NCI-H446 treated with DMSO at 0.1 percent for 48 hours (cell line): ENCODE results near the gene GABRP.
"Not testable (repeated sequence)": the region's sequence is repeated elsewhere in the genome, so short reads cannot be mapped to it uniquely, and the experiment has no call there.

Experiments
- DNase-seq: peaks from one replicate; lab custom pipeline; 2025; lab: John Stamatoyannopoulos, UW

Gene GABRP

DNA sequence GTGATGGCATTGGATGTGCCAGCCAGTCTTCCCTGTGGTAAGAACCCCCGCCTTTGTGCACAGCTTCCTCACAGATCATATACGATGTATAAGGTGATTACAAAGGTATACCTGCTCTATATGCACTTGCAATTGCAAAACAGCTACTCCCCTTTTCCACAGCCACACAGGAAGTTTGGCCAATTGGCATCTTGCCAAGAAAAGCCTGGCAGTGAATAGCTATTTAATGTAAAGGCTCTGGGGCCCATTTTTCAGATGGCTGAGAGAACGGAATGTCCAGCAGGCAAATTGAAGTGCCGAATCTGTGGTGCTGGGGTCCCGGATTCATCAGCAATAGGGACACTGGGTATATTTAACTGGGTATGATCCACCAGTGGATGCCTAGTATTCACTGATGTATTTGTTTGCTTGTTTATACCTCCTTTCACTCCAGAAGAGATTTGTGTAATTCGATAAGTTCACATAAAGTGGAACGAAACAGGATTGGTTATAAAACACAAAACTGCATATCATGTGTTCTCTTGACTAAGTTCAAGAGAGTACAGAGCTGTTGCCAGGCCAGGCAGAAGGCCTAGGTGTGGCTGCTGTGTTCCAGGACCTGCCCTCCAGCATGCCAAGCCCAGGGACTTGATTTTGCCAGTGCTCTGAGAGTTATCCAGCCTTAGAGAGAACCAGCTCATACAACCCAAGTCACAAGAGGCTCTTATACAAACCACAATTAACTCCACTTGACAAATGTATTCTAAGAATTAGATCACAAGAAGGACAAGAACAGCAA is 27.7 kb upstream of the GABRP start:
- peak; percentile 5 for DNase-seq

DNA sequence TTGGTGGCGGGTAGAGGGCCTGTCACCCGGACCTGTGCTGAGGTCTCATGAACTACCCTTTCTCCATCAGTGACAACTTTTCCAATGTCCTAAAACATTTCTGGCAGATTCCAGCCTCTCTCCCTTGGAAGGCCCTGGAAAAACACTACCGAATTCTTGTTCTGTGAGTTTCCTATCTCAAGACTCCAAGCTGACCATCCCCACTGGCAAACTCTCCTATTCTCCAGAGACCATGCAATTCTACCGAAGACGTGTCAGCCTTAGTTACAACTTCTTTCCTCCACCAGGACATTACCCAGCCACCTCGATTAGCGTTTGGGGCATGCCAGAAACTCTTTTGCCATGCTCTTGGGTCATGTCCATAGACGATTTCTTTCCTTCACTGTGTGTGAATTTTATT is 26.8 kb upstream of the GABRP start:
- DNase-seq = no peak

DNA sequence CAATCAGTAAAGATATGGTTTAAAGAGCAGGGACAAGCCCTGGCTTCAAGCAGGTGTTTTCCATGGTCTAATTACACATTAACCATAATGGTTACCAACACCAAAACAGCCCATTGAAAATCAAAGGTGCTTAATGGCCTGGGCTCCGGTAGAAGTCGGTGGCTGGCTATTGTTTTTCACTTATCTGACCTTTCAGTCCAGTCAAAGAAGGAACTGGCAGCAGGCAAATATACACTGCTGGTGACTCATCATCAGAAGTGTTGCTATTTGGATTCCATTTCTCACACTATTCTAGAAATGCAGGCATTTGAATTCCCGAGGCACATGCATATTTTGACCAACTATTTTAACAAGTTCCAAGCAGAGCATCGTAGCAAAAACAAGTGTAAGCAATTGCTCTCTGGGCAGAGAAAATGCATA is 26.3 kb upstream of the GABRP start:
- no peak for DNase-seq

DNA sequence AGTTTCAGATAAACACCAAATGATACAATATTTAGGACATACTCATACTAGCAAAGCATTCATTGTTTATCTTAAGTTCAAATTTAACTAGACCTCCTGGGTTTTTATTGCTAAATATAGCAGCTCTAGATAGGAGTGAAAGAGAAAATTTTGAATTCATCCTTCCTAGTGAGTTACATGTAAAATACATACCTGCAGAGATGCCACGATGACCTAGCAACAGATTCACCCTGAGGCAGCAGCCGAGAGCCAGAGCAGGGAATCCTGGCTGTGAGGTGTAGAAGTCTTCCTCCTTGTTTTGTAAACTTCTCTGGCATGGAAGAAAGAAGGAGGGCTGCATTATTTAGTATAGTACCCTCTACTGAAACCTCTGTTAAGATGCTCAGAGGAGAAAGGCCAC is 25.9 kb upstream of the GABRP start:
- no peak for DNase-seq

DNA sequence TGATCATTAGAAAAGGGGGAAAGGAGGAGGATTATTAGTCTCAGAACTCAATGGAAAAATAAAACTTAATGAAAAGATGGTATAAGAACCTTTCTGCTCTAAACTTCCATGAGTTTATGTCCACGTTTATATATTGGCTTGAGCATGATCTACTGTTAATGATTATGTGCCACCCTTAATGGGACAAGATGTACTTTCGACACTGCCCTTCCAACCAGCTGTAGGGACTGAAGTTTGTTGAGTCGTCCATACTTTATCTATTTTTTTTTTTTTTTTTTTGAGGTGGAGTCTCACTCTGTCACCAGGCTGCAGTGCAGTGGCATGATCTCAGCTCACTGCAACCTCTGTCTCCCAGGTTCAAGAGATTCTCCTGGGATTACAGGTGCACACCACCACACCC is 25.0 kb upstream of the GABRP start:
- DNase-seq = no peak

DNA sequence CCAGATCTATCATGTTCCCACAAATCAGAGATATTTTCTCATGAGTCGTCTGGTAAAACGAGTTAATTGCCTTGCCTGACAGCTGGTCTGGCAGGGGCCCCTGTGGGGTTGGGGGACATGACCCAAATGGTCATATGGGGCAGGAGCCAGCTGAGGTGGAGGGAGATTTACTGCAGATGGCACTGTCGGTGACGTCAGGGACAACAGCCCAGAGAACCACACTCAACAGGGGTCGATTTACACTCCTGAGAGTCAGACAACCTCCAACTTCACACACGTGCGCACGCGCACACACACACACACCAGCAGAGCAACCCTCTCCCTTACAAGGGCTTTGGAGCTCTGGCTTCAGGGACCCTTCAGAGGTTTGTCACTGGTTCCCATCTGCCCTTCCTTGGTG is 23.4 kb upstream of the GABRP start:
- peak; percentile 41 for DNase-seq

DNA sequence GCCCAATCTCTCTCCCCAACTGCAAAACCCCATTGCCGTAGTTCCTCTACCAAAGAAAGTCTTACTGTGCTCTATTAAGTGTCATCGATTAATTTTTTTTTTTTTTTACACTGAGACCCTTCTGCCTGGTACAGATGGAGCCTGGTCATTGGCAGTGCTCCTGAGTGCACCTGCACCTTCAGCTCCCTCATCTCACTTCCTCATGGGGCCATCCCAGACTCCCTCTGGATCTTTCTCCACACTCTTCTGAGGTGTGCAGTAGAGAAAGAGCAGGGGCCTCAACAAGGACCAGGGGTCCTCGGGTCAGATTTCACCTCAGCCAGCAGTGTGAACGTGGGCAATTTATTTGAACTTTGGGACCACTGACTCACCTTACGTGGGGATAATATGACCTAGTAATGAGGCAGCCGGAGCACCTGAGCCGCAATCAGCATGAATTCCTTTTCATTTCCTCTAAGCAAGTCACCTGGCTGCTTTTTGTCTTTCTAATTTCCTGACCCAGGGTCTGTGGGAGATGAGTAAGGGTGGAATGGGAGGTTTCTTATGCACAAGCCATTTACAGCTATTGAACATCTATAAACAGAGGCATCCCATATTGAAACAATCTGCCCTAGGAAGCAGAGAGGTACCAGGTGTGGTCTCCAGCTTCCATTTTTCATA is 22.3 kb upstream of the GABRP start:
- no peak for DNase-seq

DNA sequence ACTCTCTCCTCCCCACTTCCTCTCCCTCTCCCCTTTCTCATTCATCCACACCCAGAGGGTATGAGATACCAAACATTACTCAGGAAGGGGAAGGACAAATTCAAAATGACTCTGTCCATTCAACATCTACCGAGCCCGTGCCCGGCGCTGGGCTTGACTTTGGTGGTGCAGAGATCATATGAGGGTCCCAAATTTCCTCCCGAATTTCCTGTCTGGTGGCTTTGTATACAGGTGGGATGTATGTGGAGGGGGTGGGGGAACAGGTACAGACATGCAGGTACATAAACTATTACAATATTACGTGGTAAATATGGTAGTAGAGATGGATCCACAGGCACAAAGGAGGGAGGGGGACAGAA is 21.8 kb upstream of the GABRP start:
- no peak for DNase-seq

DNA sequence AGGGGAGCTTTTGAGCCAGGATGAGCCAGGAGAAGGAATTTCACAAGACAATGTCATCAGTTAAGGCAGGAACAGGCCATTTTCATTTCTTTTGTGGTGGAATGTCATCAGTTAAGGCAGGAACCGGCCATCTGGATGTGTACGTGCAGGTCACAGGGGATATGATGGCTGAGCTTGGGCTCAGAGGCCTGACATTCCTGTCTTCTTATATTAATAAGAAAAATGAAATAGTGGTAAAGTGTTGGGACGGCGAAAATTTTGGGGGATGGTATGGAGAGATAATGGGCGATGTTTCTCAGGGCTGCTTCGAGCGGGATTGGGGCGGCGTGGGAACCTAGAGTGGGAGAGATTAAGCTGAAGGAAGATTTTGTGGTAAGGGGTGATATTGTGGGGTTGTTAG is 21.2 kb upstream of the GABRP start:
- not testable (repeated sequence) for DNase-seq

DNA sequence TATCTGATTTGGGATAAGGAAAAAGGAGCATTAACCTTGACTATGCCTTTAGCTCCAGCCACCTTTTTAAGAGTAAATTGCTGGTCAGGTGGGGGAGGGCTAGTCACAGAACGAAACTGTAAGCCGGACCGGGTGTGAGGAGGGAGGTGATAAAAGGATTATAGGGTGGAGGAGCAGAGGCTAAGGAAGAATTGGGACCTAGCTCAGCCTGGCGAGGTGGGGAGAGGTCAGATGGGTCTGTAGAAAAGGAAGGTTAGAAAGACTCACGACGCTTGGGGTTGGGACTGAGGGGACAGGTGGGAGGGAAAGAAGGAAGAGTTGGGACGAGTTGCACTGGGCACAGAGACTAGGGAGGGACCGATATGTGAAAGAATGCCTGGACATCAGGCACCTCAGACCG is 17.7 kb upstream of the GABRP start:
- not testable (repeated sequence) for DNase-seq

DNA sequence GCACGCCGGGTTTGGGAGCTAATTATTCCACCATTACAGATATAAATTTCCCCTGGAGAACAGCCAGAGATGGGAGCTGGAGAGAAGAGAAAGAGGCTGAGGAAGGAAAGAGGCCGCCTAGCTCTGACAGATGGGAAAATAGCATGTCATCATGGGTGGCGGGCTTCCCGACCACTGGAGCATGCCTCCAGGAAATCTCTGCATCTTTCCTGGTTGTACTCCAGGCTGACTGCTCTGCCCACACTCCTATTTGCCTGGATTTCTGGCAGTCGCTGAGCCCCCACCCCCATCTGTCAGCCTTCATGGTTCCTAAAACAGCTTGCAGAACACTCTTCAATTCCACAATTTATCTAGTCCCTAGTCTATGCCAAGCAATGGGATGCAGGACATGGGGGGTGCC is 14.3 kb upstream of the GABRP start:
- peak; percentile 98 for DNase-seq

DNA sequence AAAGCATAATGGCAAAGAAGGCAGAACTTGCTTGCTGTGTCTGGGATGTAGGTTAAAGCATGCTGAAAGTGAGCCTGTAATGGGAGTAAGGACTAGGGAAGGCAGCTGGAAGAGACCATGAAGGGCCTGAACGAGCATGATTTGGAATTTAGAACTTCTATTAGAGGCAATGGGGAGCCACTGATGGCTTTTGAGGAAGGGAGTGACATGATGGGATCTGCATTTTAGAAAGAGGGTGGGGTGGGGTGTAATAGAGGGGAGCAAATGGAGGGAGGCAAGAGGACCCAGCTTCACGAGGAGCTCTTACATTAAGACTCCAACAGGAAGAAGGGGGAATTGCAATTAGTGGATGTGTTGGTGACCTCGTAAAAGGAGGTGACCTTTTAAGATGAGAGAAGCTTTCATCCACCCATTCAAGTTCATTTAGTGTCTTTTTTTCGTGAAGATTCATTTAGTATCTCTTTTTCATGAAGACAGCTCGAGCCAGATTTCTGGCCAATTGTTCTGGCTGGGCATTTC is 13.6 kb upstream of the GABRP start:
- DNase-seq = no peak

DNA sequence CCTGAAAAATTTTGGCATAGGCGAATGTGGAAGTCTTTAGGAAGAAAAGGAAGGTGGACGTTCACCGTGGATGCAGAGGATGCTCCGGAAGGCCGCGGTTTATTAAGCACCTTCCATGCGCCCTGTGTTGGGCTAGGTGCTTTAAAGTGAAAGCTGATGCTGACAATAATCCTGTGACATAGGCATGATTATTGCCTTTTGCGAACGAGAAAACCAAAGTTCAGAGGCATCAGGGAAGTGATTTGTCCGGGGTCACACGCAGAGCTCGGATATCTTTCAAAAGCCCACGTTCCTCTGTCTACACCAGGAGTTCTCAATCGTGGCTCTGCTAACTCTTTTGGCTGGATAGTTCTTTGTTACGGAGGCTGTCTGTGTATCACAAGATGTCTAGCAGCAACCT is 12.0 kb upstream of the GABRP start:
- no peak for DNase-seq

DNA sequence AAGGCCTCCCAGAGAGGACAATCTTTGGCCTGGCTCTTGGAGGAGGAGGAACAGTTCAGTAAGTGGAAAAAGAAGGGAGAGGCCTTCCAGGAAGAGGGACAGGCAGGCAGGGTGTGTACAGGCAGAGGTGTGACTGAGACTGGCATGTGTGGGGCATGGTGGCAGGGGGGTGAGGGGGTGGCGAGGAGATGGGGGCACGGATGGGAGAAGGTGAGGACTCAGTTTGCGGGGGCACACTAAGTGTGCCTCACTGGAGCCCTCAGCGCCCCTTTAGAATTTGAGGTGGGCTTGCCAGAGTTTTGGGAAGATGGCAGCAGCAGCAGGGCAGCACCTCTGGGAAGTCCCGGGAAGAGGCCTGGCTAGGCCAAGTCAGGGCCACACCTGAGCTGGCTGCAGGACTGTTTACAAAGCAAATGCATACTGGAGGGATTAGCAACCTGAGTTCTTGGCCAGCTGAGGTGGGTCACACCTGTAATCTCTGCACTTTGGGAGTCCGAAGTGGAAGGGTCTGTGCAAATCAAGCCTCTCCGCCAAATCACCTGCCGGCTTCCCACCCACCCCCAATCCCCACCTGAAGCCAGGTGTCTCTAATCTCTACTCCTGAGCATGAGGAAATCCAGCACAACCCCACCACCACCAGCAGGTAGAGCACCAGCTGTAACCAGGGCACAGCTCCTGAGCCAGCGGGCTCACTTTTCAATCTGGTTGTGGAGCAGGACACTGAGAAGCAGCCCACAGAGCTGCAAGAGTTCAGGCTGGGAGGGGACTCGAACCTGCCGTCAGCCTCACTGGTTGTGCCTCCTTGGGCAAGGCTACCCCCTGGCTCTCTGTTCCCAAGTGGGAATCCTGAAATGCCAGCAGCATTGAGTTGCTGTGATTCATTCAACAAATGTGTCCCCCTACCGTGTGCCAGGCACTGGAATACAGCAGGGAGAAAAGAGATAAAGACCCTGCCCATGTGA is 10.2 kb upstream of the GABRP start:
- no peak for DNase-seq

DNA sequence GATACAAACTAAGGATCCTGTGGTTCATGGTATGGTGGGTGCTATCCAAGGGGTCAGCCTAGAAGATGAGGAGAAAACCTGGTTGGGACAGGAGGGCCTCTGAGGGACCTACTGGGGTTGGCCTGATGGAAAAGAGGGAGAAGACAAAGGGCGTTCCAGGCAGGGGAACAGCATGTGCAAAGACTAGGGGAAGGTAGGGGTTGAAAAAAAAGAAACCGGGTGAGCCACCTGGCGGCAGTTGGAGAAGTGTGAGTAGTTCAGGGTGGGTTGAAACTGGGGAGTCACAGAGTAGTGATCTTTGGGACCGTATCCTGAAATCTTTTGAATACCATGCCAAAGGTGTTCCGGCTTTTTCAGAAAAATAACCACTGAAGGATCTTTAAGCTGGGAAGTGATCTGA is 8.7 kb upstream of the GABRP start:
- no peak for DNase-seq

DNA sequence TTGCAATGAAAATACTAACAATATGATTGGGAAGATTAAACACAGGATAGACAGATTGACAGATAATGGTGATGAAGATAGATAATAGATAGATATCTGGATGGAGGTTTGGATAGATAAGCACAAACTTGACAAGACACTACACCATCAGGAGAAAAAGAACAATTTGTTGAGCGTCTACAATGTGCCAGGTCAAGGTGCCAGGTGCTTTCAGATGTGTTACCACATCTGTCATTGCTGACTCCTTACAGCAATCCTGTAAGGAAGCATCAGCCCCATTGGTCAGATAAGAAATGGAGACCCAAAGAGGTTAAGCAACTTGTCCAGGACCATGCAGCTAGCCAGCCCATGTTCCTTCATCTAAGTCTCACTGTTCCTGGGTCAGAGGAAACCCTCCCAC is 1.6 kb upstream of the GABRP start:
- DNase-seq = no peak

DNA sequence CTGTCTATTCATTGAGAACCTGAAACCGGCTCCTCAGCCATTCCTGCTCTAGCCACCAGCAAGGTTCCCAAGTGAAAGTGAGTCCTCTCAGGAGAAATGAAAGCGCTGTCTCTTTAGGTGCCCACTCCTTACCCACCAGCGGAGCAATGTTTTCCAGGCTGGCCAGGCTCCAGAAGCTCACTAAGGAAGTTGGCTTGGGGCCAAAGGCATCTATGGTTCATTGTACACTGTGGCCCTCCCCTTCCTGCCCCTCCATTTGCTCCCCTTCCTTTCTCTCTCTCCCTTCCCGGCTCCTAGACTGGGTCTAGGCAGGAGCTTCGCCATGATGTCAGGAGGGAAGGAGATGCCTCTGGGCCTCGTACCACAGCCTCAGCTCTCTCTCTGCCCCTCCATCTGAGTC is 1.1 kb upstream of the GABRP start:
- DNase-seq = peak; percentile 34

DNA sequence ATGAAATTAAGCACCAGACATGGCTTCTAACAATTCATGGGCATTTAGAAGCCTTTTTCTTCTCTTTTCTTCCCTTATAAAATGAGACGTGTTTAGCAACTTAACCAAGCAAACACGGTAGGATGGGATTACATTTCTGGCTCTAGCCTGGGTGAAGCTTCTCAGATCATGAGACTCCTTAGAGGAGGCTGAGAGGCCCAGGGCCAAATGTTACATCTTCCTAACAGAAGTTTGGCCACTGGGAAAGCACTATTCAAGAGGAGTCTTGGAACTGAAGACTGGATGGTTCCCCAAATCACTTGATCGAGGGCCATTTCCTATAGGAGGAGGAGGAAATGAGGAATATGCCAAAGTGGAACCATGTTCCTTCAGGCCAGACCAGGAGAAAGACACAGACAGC is 1.9 kb downstream of the GABRP start:
- DNase-seq = peak; percentile 75

DNA sequence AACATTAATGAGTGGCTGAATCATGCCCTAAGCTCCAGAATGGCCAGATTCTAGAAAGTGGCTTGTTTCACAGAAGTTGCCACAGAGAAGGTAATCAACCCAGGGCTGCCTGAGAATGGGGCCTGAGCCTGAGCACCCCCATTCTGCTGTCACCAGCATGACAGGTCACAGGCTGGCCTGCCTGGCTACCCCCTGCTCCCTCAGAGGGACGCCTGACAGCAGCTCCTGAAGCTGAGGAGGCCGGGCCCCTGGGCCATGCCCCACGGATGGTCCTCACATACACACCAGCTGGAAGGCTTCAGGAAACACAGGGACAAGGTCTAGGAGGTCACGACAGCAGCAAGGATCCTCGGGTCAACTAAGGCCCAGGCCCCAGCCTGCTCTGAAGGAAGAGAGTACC is 3.7 kb downstream of the GABRP start:
- DNase-seq = no peak

DNA sequence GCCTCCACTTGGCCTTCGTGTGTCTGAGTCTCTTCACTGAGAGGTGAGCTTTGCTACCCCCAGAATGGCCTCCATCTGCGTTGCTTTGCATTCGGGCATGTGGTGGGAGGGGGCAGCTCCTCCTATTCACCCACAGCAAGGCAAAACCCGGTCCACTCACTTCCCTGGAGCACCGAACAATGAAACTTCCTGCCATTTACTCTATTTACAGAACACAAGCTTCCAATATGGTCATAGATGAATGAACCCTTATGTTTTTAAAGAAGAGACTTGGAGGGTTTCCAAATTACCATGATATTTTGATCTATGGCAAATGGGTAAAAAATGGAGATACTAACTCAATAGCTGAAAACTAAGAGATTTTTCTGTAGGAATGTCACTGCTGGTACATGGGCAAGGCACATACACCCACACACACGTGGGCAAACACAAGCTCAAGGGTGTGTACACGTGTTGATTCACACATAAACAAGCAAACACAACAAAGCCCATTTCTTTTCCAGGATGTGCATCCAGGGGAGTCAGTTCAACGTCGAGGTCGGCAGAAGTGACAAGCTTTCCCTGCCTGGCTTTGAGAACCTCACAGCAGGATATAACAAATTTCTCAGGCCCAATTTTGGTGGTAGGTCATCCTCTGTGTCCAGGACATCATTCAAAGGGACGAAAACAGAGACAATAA is 5.2 kb downstream of the GABRP start:
- no peak for DNase-seq

DNA sequence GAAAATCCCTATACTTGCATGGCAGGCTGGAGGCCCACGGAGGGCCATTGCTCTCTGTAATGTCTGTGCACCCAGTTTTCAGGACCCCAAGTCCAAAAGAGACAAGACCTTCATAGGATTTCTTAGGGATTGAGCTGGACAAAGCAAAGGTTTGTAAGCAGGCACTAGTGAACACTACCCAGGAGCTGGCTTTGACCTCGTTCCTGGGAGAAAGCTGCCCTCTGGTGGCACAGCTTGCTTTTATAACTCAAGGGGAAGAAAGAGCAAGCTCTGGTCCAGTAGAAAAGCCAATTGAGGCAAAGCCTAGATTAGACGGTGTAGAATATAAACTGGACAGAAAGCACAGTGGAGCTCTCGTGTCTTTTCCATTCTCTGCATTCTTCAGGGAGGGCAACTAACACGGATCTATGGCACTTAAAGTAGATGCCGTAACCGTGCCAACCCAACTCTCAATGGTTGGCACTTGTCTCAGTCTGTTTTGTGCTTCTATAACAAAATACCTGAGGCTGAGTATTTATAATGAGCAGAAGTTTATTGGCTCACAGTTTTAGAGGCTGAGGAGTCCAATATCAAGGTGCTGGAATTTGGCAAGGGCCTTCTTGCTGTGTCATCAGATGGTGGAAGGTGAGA is 7.9 kb downstream of the GABRP start:
- peak; percentile 43 for DNase-seq

DNA sequence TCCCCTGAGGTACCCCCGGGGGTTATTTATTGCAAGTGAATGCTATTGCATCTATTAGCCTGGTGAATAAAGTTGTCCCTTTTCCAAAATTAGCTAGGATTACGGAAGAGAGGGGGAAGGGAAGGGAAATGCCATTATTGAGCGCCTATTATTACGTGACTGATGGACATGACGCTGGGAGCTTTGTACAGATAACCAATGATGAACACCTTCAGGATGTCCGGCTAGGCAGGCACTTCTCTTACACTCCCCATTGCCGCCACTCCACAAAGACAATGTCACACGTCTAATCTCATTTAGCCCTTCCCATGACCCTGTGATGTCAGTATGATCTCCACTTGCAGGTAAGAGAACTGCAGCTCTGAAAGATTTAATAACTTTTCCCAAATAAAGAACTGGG is 9.4 kb downstream of the GABRP start:
- DNase-seq = no peak
